NB4 (cell line): ENCODE data around the gene TRAF7.

Source experiments
- DNase-seq: peaks from one replicate; pipeline ENCODE4 v3.0.0; 2010; ENCODE audit warnings: low read depth
- H3K4me3 ChIP-seq: one replicate; pipeline ENCODE4 v1.5.1; 2011; ENCODE audit warnings: mild to moderate bottlenecking, low read depth, low read length, moderate library complexity
- MYC ChIP-seq: IDR thresholded peaks from 2 replicates; pipeline ENCODE4 v1.6.1; 2011; ENCODE audit warnings: low read depth, low read length
- POLR2A ChIP-seq: IDR thresholded peaks from 2 replicates; pipeline ENCODE4 v1.6.1; 2011; ENCODE audit warnings: mild to moderate bottlenecking; ENCODE audit not compliant: insufficient read length; ENCODE audit errors: extremely low read depth
- TF ChIP-seq, protein P1 (sequence below): IDR thresholded peaks from 2 replicates; pipeline ENCODE4 v1.6.1; 2011; ENCODE audit warnings: low read depth, low read length
- TF ChIP-seq, protein P2 (sequence below): IDR thresholded peaks from one replicate; pipeline ENCODE4 v1.5.1; 2012; ENCODE audit warnings: low read depth, low read length

TRAF7 gene

DNA sequence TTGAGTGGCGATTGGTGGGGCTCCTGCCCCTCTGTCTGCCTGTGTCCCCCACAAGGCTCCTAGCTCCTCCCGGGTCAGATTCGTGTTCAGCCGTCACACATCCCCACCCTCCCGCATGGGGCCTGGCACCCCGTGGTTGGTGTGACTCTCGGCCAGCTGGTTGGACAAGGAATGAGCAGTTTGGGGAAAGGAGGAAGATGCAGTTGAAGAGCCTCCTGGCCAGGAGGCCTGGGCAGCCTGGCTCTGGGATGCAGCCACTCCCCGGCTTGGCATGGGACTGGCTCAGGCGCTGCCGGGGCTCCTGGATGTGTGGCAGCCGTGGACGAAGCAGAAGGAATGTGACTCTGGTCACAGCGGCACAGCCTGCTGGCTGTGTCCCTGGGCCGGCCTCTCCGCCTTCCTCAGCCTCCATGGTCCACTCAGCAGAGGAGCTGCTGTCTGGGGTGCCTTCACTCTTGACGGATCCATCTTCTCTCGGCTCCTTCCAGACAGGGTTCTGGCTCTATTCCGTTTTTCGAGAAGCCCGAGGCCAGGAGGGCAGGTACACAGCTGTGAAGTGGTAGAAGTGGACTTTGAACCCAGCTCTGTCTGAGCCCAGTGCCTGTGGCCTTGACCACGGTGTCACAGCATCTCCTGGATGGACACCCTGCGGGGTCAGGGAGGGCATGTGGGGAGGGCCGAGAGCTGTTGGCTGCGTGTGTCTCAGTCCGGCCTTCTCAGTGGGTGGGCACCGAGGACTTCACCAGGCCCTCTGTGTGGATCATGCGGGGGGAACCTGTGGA lies 2.1 kb downstream of the TRAF7 start:
- no peak for TF ChIP-seq POLR2A
- TF ChIP-seq, protein P1, sequence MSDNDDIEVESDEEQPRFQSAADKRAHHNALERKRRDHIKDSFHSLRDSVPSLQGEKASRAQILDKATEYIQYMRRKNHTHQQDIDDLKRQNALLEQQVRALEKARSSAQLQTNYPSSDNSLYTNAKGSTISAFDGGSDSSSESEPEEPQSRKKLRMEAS = no peak
- TF ChIP-seq, protein P2, sequence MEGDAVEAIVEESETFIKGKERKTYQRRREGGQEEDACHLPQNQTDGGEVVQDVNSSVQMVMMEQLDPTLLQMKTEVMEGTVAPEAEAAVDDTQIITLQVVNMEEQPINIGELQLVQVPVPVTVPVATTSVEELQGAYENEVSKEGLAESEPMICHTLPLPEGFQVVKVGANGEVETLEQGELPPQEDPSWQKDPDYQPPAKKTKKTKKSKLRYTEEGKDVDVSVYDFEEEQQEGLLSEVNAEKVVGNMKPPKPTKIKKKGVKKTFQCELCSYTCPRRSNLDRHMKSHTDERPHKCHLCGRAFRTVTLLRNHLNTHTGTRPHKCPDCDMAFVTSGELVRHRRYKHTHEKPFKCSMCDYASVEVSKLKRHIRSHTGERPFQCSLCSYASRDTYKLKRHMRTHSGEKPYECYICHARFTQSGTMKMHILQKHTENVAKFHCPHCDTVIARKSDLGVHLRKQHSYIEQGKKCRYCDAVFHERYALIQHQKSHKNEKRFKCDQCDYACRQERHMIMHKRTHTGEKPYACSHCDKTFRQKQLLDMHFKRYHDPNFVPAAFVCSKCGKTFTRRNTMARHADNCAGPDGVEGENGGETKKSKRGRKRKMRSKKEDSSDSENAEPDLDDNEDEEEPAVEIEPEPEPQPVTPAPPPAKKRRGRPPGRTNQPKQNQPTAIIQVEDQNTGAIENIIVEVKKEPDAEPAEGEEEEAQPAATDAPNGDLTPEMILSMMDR = no peak
- TF ChIP-seq MYC = no peak
- DNase-seq = no peak
- peak overlapping the region; percentile 94 for H3K4me3 ChIP-seq

DNA sequence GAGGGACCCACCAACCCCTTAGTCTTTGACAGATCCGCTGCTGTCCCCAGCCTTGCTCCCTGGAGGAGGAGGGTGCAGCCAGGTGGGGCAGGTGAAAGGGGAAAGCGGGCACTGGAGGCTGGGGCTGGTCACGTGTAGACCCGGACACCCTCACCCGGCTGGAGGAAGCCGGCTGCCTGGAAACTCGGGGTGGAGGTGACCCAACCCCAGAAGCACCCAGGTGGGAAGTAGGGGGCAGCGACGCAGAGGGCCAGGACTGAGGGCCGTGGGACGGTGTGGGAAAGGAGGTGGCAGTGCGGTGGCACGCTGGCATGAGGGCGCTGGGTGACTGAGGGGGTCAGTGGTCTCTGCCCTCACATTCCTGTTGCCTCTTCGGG lies 2.7 kb downstream of the TRAF7 start:
- TF ChIP-seq, protein P2 = no peak
- TF ChIP-seq MYC (no peak), POLR2A (no peak)
- TF ChIP-seq, protein P1 = no peak
- DNase-seq = no peak
- H3K4me3 ChIP-seq = no peak overlapping the region

DNA sequence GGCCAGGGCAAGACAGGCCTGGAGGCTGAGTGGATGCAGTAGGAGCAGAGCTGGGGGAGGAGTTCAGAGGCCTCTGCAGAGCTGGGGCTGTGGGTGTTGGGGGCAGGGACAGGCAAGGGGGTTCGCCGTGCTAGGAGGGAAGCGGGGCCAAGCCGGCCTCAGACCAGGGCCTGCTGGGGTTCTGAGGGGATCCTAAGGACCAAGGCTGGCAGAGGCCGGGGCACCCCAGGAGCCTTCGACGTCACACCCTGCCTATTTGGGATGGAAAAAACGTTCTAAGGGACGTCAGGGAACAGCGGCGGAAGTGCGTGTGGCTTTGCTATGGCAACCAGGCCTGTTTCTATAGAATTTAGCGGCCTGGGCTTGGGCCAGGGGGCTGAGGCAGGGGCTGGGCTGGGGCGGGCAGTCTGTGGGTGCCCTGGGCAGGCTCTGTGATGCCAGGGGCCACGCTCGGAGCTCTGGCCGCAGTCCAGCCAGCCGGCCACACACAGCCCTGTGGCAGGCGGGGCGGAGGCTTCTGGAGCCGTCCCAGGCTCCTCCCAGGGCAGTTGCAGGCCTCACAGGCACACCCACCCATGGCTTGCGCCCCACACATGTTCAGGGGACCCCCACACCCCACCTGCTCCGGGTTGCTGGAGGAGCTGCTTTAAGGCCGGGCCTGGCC lies 3.7 kb downstream of the TRAF7 start:
- no peak overlapping the region for H3K4me3 ChIP-seq
- TF ChIP-seq, protein P2 = no peak
- TF ChIP-seq POLR2A (no peak), MYC (no peak)
- TF ChIP-seq, protein P1 = no peak
- DNase-seq = no peak

DNA sequence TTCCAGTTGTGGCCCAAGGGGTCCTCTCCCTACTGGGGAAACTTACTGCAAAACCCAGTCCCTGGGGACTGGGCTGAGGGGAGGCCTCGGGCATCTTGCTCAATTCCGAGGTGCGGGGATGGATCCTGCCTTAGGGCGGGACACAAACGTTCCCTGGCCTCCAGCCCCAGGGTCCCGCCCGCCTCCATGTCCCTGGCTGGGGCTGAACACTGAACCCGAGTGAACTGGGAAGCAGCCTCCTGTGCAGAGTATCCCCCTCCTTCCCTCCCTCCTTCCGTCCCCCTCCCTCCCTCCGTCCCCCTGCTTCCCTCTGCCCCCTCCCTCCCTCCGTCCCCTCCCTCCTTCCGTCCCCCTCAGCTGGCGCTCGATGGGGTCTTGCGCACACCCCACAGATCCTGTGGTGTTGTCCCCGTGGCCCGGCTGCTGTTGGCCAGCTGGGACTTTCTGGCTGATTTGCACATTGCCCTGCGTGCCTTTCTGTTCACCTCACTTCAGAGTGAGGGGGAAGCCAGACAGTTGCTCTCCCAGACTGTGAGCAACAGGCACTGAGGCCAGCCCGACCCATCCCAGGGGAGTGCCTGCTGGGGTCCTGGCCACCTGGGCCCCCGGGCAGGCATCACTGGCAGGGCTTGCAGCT lies 5.5 kb downstream of the TRAF7 start:
- TF ChIP-seq, protein P2 = no peak
- TF ChIP-seq POLR2A (no peak), MYC (no peak)
- TF ChIP-seq, protein P1 = no peak
- no peak overlapping the region for H3K4me3 ChIP-seq
- DNase-seq = no peak

DNA sequence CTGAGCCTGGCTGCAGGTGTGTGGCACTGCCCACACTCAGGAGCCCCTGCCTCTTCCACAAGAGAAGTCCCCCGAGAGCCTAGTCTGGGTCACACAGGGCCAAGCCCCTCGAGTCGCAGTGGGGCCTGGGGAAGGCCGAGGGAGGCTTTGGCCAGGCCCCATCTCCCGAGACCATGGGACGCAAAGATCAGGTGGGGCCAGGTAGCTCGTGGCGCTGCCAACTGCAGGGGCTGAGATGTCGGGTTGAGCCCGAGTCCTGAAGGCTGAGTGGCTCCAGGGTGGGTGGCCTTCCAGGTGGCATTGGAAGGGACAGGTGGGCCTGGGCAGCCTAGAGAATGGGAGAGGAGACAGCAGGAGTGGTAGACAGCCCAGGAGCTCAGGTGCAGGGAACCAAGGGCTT lies 6.3 kb downstream of the TRAF7 start:
- TF ChIP-seq, protein P1 = no peak
- TF ChIP-seq MYC = no peak
- TF ChIP-seq, protein P2 = no peak
- TF ChIP-seq POLR2A = no peak
- DNase-seq = no peak
- no peak overlapping the region for H3K4me3 ChIP-seq
